DLD1 (cell line): ENCODE results near the gene KRTAP19-6.
"Not testable (repeated sequence)": the region's sequence is repeated elsewhere in the genome, so short reads cannot be mapped to it uniquely, and the experiment has no call there.

Experiments
- in situ Hi-C: cut with HindIII; loops from 2 replicates; pipeline ENCODE4 v1.10.0; 2017; ENCODE audit warnings: low sequenced_read_pairs

Gene KRTAP19-6, protein sequence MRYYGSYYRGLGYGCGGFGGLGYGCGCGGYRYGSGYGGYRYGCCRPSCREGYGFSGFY

DNA sequence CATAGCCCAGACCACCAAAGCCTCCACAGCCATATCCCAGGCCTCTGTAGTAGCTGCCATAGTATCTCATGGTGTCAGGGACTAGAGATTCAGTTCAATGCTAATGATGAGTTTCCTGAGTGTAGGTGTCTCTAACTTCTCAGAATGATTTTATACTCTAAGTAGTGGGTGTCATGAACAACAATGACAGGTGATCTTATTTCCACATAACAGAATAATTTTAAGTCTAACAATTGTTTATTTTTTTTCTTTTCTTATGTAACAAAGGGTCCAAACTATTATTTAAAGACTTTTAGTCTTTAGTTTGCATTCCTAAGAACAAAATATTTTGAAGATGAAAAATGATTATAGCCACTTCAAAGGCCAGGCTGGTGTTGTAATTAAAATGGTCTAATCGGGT, at the start of gene KRTAP19-6:
KRTAP19-6 (minus strand) TSS at position 101 of the 400 bp plus-strand sequence; CDS start at position 70, 31 bp downstream.
- in situ Hi-C loops: no loop called here

DNA sequence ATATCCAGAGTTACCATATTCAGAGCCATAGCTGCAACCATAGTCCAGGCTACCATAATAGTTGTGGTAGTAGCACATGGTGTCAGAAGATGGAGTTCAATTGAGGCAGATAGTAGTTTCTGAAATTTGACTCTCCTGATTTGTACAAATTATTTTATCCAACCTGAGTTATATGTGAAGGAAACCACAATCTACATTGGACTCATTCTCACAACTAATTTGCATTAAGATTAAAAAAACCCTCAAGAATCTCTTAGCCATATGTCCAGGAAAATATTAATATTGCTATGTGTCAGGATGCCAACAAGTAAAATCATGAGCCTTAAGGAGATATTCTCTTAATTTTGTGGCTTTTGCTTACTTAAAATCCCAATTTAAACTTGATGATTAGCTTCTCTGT, 48.6 kb upstream of the KRTAP19-6 start, which contains the start of gene KRTAP22-2:
KRTAP22-2 (minus strand) TSS at position 101 of the 400 bp plus-strand sequence.
- in situ Hi-C loops: no loop called here

DNA sequence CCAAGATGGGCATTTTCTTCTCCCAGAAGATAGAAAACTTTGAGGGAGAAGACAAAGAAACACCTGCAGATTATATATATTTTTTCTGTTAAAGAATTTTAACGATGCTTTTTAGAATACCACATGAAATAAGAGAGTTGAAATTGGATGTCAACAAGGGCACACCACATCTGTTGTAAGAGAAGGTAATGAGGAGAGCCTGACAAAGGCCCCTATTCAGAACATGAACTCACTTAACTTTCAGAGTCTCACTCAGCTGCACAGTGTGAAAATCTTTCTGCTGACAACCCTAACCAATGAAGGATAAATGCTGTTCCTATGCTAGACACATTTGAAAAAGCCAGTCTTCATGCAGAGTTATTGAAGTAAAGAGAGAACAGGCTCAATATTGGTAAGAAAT, 41.2 kb upstream of the KRTAP19-6 start:
- in situ Hi-C loops: no loop called here

DNA sequence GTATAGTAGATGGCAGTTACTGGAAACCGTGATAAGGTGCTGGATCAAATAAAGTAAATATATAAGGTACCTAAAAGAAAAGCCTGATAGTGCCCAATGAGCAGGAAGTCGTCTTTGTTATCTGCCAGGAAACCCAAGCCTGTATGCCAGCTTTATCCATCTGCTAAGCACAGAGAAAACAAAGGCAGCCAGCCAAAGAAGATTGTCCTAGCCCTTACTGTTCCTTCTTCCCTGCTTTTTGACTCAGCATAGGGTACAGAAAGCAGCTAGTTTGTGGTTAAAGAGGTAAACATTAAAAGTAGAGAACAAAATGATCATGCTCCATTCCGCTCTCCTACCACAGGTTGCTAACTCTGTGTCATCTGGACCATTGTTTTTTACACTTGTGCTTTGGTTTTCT, 38.5 kb upstream of the KRTAP19-6 start:
- in situ Hi-C loops: no loop called here

DNA sequence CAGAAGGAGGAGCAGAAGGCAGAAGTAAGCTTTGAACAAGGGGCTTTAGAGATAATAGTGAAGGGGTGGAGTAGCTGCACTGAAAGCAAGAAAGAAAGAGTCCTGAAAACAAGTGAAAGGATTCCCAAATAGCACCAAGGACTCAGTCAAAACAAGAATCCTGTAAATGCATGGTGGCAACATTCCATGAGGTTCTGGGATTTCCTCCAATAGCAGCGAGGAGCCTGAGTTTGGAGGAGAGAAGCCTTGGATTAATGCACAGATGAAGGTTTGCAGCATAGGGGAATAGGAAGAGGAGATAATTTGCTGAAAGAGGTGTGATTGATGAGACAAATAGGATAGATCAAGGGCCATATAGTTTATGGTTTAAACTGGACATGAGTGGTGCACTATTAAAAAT, 37.7 kb upstream of the KRTAP19-6 start:
- in situ Hi-C loops: no loop called here

DNA sequence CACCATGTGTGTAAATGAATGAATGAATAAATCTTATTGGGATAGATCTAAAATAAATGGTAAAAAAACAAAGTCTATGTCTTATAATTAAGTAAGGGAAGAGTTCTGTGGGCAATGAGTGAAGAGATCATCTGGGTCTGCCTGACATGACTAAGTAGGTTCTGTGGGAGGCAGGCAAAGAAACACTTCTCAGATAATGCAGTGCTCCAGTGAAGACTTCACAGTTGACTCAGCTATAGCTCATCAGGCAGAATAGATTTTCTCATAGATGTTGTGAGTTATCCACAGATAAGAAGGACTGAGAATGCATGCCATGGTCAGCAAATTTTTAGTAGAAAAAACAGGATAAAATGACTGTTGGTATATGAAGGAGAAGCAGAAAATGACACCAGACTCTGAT, 36.1 kb upstream of the KRTAP19-6 start:
- in situ Hi-C loops: no loop called here

DNA sequence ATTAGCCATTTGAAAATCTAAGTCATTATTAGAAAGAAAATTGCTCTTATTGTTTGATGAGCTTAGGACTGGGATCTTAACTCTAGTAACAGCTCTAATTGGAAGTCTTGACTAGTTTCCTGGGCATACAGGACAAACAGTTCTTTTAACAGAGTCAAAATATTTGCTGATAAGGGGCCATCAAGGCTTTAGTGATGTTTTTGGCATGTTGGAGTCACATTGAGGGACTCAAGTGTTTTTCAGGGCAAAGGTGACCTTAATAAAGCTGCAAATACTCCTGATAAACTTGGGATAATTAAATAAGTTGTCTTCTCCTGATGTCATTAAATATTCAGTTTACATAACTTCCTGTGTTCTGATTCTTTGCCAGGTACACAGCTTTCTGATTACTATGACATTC, 26.0 kb upstream of the KRTAP19-6 start:
- in situ Hi-C loops: no loop called here

DNA sequence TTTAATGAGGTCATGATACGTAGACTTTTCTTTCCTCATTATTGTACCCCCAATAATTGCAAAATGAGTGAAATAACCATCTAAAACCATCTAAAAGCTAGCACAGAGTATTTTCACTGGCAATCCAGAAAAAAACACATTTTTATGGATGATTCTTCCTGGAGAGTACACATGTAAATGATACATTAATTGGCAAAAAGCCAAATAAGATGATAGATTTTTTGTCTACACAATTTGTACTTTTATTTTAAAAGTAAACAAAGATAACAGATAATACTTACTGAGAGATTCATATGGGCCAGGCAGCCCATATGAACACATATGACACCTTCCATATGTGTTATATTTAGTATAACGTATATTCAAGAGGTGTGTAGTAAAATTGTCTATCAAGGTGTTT, 22.0 kb upstream of the KRTAP19-6 start:
- in situ Hi-C loops: no loop called here

DNA sequence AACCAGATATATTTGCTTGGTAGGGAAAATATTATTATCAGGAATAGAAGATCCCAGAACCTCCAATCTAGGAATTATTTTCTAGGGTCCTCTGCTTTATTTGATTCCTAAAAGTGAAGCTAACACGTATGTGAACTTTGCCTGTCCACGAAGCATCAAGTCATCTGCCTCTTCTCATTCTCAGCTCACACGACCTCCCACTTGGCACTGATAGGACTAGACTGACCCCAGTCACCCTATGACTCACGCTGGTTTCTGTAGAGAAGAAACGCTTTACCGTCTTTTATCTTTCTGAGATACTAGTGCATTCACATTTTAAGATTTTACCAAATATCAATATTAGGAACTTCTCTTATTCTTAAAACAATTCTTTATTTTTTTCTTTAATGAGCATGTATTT, 21.4 kb upstream of the KRTAP19-6 start:
- in situ Hi-C loops: no loop called here

DNA sequence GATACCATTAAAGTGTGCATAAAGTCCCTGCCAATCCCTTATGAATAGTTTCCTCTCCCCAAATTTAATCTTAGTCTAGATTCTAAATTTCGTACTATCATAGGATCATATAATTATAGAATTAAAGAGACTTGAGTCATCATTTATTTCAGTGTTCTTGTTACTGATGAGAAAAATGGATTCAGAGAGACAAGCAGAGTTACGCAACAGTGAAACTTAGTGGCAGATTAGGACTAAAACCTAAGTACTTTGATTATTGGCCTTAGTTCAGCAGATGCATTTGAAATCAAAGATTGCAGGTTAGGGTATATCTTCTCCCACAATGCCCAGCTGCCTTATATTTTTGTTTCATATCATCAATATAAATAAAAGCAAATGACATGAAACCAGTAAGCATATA, 20.3 kb upstream of the KRTAP19-6 start:
- in situ Hi-C loops: no loop called here

DNA sequence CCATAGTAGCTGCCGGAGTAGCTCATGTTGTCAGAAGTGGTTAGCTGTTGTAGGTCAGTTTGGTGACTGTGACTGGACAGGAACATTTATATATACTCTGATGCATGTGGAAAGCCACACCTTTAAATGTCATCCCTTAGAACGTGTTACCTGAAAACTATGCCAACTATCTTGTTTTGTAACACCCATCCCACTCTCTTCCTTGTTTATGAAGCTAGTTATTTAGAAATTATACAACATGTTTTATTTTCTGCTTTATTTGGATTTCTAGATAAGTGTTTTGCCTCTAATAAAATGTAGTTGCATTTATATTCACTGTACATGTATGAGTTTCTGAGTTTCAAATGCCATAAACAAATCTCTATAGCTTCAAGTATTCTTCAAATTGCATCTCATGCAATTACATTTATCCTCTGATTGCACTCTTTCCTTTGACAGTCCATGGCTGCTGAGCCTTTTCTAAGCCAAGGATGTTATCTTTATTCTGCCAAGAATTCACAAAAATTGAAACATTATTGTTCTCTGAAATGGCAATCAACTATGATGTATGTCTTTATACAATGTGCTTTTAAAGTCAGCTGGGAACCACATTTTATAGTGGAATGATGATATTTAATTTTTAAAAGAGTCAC, 19.7 kb upstream of the KRTAP19-6 start, which contains the start of gene KRTAP19-7:
KRTAP19-7 (minus strand) TSS at position 51 of the 632 bp plus-strand sequence; CDS start at position 26, 25 bp downstream.
- in situ Hi-C loops: no loop called here

DNA sequence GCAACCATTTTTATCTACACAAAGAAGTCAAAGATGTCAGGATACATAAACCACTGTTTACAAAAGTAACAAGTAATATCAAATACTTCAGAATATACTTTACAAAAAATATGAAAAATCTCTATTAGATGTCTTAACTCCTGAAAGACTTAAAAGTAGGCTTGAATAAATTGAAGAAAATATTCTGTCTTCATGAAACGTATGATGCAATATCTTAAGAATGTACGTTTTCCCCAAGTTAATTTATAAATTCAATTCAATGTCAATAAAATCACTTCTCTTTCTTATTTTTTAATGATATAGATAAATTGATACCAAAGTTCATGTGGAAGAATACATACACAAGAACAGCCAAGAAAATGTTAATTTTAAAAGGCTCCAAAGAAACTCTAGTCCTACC, 13.4 kb upstream of the KRTAP19-6 start:
- in situ Hi-C loops: no loop called here

DNA sequence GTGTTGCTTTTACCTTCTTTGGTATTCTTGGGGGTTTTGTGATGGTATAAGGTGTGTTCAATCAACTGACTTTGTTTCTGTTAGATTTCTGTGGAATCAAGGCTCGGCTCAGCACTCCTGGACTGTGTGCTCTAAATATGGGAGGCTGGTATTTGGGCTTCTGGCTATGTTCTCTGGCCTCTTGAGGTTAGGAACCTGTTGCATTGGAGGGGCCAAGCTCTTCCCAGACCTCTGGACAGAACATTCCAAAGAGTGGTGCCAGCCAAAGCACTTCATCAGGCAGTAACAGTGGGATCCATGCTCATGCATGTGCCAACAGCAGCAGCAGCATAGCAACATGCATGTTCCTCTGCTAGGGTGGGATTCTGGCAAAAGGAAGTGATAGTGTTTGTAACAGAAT, 11.1 kb upstream of the KRTAP19-6 start:
- in situ Hi-C loops: no loop called here

DNA sequence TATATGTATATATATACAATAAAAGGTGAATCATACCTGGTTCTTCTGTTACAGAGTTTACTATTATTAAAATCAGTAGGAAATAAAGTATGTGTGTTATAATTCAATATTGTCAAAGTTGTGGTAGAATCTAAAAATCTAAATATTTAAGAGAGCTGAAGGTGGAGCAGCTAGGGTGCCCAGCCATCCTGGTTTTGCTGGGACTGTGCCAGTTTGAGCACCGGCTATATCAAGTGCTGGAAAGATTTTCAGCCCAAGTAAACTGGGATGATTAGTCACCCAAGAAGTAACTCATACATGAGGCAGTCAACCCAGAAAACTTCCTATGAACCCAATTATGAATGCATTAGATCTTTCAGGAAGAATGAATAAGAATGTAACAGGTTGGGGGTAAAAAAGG, 22.8 kb downstream of the KRTAP19-6 start:
- in situ Hi-C loops: no loop called here

DNA sequence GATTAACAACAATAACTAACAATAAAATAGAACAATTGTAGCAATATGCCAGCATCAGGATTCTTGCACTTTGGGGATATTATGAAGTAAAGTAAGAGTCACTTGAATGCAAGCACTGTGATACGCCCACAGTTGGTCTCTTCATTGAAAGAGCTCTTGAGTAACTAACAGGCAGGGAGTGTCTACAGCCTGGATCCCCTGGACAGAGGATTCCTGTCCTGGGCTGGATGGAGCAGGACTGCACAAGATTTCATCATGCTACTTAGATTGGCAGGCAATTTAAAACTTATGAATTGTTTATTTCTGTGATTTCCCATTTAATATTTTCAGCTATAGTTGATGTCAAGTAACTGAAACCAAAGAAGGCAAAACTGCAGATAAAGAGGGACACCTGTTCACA, 26.0 kb downstream of the KRTAP19-6 start:
- in situ Hi-C loops: no loop called here

DNA sequence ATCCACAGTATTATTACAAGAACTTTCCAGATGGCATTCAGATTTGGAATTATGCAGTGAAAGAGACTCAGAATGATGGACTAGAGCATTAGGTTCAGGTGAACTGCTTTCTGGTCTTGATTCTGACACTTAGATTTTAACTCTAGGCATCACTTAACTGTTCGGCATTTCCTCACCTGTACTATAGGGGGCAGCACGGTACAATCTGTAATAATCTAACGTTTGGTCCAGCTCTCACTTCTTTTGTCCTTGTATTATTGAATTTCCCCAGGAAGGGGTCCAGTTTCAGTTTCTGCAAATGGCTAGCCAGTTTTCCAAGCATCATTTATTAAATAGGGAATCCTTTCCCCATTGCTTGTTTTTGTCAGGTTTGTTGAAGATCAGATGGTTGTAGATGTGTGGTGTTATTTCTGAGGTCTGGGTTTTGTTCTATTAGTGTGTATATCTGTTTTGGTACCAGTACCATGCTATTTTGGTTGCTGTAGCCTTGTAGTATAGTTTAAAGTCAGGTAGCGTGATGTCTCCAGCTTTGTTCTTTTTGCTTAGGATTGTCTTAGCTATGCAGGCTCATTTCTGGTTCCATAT, 36.0 kb downstream of the KRTAP19-6 start:
- in situ Hi-C loops: not testable (repeated sequence)

DNA sequence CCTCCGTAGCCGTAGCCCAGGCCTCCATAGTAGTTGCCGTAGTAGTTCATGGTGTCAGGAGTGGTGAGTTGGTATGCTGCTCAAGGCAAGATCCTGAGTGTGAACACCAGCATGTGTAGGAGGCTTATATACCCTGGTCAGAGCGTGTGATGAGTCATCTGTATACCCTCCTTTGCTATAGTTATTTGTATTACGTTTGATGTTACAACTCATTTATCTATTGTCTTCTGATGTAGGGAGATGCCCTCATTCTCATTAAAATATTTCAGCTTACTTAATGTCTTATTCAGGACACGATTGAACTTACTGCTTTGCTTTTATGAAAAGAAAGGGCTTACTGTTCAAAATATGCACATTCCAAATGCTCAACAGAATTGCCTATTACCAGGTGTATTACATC, 39.6 kb downstream of the KRTAP19-6 start, which contains the start of gene KRTAP19-5:
KRTAP19-5 (minus strand) TSS at position 101 of the 400 bp plus-strand sequence; CDS start at position 50, 51 bp downstream.
- in situ Hi-C loops: no loop called here

DNA sequence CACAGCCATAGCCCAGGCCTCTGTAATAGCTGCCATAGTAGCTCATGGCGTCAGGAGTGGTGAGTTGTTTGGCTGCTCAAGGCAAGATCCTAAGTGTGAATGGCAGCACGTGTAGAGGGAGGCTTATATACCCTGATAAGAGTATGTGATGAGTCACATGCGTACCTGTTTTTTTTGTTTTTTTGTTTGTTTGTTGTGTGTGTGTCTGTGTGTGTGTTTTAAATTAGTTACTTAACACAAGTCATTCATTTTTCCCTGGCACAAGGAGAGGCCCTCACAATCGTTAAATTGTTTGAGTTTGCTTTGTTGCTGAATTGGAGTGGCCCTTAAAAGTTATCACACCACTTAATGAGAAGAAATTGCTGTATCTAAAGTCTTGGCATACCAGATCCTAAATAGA, 44.6 kb downstream of the KRTAP19-6 start, which contains the start of gene KRTAP19-4:
KRTAP19-4 (minus strand) TSS at position 101 of the 400 bp plus-strand sequence; CDS start at position 46, 55 bp downstream.
- in situ Hi-C loops: no loop called here

DNA sequence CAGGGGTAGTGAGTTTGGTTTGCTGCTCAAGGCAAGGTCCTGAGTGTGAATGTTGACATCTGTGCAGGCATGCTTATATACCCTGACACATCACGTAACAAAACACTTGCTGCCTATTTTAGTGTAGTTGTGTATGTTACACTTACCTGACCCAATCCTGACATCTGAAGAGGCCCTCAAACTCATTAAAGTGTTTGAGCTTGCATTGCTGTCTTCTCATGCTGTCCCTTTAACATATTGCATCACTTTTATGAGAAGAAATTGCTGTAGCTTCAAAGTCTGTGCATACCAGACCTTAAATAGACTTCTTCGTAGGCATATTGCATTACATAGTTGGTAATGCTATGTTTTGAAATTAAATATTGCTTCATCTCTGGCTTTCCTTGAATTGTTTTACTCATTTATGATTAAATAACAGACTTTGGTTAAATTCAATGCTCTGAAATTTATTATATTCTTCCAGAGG, 49.7 kb downstream of the KRTAP19-6 start, which contains the start of gene KRTAP19-3:
KRTAP19-3 (minus strand) TSS at position 51 of the 466 bp plus-strand sequence. CDS start 56 bp downstream, outside the sequence.
- in situ Hi-C loops: no loop called here
